GM10266 (cell line): ENCODE measurements around the gene MBNL2.

ENCODE experiments used
- DNase-seq: peaks from one replicate; pipeline ENCODE4 v3.0.0; 2012; ENCODE audit errors: extremely low spot score
- CTCF ChIP-seq: IDR thresholded peaks from 2 replicates; pipeline ENCODE4 v1.5.1; 2012; ENCODE audit warnings: mild to moderate bottlenecking, low read depth; ENCODE audit not compliant: control insufficient read depth, insufficient read depth; ENCODE audit errors: missing control alignments

The MBNL2 gene

GRCh38 chr13:97432917-97433726, 211.0 kb downstream of the MBNL2 start:
- no peak for TF ChIP-seq CTCF
- peak; percentile 85 for DNase-seq

GRCh38 chr13:97433727-97434396, 211.7 kb downstream of the MBNL2 start, which contains the start of gene RAP2A:
RAP2A (plus strand) TSS chr13:97434169; CDS start chr13:97434471, 302 bp downstream.
- DNase-seq, result peak; percentile 87
- TF ChIP-seq CTCF, result peak; percentile 52

- no peak for TF ChIP-seq CTCF
- peak; percentile 12 for DNase-seq
Measured at GRCh38 chr13:97434397-97435201, 212.5 kb downstream of the MBNL2 start.

- DNase-seq, result no peak
Measured at GRCh38 chr13:97435323-97435722, 213.2 kb downstream of the MBNL2 start.

GRCh38 chr13:97435794-97436193, 213.7 kb downstream of the MBNL2 start:
- DNase-seq, result no peak
- no peak for TF ChIP-seq CTCF

More at GRCh38 chr13:97435323-97435722, 213.2 kb downstream of the MBNL2 start:
- TF ChIP-seq CTCF, result no peak

- no peak for TF ChIP-seq CTCF
- DNase-seq, result no peak
Measured at GRCh38 chr13:97436845-97437244, 214.7 kb downstream of the MBNL2 start.
